HG02759 (cell line): Measurements from ENCODE around the gene TSKU.
"Not testable (repeated sequence)": the region's sequence is repeated elsewhere in the genome, so short reads cannot be mapped to it uniquely, and the experiment has no call there.

ENCODE experiments used
- ATAC-seq: cut with Tn5 transposase; IDR thresholded peaks from one replicate; pipeline ENCODE4 v1.9.1; 2021; ENCODE audit warnings: mild to moderate bottlenecking, moderate library complexity; ENCODE audit not compliant: unreplicated experiment

TSKU gene

DNA sequence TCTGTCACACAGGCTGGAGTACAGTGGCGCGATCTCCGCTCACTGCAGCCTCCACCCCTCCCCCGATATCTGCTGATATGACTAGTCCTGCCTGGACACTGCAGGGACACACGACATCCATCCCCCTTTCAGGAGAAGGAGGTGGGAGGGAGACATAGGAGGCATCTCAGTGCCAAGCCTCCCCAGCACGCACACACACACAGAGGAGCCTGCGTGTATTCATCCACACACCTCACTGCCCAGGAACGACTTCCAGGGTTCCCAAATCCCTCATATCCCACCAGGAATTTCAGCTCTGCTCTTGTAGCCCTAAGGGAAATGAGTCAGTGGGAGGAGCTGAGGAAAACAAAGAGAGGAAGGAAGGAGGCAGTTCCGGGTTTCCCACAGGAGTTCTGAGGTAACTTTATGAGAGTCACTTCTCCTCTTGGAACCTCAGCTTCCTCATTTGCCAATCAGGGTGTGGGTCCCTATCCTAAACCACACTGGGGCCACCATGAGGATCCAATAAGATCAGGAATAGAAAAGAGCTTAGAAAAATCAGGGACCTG is 40.4 kb downstream of the TSKU start:
- ATAC-seq, result no peak

DNA sequence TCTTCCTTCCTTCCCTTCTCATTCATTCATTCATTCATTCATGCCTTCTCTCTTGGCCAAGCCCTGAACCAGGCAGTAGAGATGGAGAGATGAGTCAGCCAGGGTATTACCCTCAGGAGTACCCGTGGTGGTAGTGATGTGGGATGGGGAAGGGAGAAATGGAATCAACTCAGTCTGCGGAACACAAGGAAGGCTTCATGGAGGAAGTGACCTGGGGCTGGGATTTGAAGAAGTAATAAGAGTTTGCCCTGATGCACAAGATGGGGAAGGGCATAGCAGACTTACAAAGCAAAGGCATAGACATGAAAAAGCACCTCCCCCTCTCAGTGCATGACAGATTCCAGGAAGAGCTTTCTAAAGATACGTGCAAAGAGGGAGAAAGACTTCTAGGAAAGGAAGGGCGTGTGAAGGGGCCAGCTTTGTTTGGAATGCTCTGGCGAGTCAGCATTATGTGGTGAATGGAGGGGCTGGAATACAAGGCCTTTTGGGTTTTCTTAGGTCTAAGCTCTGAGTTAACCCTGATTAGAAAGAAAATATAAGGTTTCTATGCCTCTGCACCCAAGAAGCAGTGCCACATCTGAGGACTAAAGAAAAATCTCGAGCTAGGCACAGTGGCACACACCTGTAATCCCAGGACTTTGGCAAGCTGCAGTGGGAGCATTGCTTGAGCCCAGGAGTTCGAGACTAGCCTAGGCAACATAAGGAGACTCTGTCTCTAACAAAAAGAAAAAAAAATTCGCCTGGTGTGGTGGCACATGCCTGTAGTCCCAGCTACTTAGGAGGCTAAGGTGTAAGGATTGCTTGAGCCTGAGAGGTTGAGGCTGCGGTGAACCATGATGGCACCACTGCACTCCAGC is 41.2 kb downstream of the TSKU start:
- ATAC-seq, result no peak

DNA sequence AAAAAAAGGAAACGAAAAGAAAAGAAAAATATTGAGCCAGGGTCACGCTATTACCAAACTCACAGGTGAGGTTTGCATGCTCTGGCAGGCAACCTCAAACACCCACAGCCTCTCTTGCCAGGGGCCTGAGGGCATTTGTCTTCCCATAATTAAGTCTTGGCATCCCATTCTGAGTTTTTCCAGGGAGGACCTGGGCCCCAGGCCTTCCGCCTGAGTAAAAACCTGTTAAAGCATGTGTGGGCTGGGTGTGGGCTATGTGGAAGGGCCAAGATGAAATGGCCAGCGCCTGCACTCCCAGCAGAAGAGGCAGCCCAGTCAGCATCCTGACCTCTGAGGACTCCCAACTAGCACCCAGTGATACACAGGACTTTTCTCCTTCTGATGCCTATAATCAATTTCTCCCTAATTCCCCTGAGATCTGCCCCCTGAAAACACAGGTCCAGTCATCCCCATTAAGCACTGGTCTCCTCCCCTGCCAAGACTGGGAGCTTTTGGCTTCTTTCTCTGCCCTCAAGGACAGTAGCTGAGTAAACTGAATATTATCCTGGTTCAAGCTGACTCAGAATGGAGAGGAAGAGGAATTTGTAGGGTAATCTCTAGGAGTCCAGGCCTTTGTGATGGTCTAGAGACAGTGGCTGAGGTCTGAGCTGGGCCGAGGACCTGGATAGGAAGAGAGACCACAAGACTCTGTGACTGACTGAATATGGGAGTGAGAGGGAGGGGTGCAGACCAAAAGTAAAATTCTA is 42.0 kb downstream of the TSKU start:
- no peak for ATAC-seq

DNA sequence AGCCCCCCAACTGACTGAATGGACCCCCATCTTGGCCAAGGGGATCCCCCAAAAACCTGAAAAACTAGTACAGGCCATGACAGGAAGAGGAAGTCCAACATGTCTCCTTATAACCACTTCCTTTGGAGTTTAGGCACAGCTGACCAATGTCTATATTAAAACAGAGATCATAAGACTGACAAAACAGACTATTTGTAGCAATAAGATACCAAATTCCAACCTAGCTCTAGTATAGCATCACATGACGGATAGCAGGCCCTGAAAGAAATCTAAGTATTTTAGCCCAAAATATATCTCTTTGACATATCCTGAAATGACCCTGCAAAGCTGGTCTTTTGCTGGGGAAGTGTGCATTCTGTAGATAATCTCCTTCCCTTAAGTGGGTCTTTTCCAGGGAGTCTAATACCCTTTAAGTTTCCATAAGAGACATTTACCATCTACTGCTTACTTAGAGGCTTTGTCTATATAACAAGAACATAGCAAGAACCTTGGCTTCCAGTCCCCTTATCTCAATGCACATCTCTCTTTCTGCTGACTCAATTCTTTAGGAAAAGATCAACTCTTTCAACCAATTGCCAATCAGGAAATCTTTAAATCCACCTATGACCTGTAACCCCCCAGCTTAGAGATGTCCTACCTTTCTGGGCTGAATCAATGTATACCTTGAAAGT is 42.7 kb downstream of the TSKU start:
- ATAC-seq, result no peak

DNA sequence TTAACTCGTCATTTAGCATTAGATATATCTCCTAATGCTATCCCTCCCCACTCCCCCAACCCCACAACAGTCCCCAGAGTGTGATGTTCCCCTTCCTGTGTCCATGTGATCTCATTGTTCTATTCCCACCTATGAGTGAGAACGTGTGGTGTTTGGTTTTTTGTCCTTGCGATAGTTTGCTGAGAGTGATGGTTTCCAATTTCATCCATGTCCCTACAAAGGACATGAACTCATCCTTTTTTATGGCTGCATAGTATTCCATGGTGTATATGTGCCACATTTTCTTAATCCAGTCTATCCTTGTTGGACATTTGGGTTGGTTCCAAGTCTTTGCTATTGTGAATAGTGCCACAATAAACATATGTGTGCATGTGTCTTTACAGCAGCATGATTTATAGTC is 43.4 kb downstream of the TSKU start:
- ATAC-seq, result not testable (repeated sequence)

DNA sequence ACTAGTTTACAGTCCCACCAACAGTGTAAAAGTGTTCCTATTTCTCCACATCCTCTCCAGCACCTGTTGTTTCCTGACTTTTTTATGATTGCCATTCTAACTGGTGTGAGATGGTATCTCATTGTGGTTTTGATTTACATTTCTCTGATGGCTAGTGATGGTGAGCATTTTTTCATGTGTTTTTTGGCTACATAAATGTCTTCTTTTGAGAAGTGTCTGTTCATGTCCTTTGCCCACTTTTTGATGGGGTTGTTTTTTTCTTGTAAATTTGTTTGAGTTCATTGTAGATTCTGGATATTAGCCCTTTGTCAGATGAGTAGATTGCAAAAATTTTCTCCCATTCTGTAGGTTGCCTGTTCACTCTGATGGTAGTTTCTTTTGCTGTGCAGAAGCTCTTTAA is 43.8 kb downstream of the TSKU start:
- ATAC-seq, result not testable (repeated sequence)

DNA sequence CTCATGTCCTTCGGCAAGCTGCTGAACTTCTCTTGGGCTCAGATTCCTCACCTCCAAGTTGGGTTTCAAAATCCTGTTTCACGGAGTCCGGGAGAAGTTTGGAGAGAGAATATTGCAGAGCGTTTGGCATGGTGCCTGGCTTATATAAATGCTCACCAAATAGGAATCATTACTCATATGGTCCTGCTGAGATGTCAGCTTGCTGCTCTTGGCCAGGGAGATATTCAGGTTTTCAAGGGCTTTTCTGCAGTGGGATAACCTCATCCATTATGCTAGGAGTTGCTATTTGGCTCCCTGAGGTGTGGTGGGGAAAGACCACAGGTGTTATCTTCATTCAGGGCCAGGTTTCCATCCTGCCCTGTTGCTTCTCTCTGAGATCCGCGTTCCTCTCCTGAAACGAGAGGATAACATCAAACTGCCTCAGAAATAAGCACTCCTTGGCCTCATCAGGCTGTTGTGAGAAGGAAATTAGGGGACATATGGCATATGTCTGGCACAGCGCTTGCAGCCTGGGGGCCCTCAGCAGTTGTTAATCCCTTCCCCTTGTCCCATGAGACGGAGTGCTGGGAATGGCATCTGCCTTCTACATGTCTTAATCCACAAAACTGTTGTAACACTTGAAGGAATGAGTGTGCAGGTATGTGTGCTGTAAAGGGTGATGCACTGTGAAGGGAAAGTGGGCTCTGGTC is 47.6 kb downstream of the TSKU start:
- ATAC-seq, result no peak

DNA sequence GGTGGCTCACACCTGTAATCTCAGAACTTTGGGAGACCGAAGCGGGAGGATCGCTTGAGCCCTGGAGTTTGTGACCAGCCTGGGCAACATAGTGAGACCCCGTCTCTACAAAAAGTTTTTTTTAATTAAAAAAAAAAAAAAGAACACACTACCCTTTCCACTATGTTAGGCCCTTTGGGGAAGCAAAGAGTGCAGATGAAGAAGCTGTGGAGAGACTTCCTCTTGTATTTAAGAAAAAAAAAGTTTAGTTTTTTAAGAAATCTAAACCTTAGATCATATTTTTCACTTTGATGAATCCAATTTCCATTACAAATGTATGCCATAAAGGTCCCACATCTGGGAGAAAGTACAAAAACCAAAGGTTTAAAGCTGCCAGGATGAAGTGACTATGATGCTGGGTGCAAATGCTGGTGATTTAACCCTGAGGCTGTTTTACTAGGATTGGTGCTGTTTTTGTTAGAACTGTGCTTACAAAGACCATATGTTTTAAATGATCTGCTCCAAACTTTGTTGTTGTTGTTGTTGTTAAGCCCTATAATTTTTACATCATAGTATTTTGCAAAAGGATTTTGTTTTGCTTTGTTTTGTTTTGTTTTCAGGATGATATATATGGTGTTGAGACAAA is 48.6 kb downstream of the TSKU start:
- ATAC-seq, result no peak

DNA sequence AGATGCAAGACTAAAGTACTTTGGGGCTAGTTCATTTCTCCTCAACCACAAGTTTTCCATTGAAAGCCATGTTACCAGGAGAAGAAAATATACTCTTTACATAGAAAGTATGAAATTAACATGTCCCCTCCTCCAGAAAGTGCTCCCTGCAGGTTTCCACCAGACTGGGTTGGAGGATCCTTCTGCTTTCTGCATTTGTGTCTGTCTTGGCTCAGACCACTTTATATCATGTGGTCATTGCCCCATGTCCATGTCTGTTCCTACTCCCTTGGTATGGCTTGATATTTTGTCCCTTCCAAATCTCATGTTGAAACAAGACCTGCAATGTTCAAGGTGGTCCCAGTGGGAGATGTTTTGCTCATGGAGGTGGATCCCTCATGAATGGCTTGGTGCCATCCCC is 49.2 kb downstream of the TSKU start:
- no peak for ATAC-seq

DNA sequence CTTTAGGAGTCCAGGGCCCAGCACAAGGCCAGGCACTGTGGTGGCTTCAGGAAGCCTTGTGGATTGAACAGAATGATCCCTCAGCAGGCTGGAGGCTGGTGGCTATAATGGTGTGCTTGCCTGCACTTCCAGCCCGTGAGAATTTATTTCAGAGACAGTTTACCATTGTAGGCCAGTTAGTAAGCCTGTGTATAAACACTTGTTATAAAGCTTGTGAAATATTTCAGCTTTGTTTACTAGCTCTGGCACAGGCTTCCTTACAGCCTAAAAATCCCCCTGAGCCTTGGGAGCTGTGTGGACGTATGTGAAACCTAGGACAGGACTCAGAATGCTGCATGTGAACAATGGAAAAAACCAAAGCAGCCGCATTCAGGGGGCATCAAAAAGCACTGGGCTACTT is 51.0 kb downstream of the TSKU start:
- no peak for ATAC-seq

DNA sequence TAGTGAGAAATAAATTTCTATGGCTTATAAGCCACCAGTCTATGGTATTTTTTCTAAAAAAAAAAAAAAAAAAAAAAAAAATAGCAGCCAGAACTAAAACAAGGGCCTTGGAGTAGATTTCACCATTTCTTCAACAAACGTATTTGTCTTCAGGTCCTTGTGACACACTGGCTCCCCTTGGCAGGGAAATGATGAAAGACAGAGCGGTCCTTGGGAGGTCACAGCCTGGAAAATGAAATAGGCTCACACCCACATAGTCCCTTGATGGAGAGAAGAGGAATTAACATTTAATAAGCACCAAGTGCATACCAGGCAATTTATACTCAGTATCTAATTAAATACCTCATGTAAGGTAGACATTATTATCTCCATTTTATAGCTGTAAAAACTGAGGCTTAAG is 51.9 kb downstream of the TSKU start:
- no peak for ATAC-seq

DNA sequence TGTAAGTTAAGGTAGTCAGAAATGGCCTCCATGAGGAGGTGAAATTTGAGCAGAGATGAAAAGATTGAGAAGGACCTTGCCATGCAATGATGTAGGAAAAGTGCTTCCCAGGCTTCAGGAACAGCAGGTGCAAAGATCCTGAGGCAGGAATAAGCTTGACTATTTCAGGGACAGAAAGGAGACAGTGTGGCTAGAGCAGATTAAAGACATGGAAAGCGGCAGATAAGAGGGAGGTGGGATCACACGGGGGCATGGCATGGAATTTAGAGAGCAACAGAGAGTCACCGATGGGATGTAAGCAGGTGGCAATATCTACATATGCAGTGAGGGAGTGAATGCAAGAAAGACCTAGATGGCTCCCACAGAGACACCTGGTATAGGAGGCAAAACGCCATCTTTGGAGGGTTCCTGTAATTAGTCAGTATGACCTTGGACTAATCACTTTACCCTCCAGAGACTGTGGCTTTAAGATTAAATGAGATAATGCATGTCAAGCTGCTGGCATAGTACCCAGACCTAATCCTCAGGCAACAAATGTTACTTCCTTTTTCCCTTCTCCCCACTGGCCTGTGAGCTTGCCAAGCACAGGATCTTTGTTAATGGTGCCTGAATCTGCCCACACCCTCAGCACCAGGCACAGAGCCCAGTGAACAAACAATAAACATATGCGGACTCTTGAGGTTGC is 52.9 kb downstream of the TSKU start:
- ATAC-seq, result no peak

DNA sequence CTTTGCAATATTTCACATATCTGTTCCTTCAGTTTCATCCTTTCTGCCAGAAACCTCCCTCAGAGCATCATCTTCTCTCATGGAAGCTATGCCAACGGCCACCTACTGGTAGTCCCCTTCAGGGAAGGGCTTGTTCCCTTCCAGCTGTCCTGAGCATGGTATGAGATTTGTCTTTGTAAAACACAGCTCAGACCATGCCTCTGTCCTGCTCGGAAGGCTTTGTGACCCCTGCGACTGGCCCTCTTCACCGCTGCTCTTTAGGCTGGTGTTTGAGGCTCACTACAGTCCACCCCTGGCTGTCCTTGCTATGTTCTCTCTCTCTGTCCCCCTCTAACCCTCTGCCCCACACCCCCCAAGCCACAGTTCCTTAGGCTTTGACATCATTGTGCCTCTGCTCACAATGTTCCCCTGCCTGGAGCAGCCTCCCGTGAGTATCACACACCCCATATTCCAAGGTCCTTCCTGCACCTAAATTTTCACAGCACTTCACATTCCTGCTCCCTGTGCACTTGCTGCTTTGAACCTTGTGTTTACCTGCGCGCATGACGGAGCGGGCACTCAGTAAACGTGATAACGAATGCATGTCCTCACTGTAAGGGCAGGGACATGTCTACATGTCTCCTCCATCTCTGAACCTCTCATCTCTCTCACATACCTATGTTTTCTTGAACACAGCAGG is 53.6 kb downstream of the TSKU start:
- ATAC-seq, result no peak

DNA sequence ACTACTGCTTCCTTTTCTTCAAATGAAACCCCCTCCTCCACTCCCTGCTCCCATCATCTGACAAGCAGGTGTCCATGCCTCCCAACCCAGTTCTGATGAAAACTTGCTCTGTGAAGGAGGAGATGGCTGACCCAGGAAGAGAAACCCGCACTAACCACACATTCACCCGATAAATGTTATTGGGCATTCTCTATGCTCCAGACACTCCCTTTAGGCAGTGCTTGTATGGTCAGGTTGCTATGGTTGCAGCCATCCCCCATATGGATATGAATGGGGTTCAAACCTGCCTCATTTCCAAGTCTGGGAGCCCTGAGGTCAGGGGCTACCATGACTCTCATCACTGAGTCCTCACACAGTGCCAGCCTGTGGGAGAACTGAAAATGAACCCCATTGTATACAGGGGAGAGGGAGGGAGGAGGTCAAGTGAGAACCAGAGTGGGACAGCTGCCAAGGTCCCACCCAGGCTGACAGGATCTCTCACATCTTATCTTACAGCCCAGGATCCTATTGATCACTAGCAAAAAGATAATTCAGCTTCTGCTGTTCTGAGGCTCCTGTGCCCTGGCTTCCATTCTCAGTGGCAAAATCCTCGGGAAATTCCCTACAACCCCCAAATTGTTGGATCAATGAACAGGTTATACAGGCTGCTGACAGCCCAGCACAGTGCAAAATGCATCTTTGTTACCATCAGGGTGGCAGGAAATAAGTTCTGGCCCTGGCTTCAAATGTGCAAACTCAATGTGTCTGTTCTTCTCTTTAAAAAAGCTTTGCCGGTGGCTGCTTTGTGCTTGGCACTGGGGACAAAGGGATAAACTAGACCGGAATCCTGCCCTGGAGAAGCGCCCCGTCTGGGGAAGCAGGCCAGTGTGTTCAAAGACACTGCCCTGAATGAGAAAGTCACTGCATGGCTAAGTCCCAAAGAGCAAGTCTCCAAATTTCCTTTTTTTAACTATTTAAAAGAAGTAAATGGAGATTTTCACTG is 54.8 kb downstream of the TSKU start:
- no peak for ATAC-seq

DNA sequence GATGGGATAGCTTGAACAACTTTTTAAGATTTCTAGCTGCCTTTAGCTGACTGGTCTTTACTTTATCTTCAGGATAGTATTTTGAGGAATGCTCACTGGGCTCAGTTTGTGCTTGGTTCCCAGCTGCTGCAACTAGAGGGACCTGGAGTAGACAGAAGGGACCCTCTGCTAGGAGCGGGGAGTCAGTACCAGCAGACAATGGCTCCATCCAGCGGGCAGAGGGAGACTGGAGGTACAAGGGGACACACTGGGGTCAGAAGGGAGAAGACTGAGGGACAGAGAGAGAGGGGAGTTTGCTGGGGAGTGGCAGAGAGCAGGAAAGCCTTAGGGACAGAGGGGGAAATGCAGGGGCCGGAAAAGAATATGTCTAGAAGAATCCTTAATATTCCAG is 55.5 kb downstream of the TSKU start:
- no peak for ATAC-seq

DNA sequence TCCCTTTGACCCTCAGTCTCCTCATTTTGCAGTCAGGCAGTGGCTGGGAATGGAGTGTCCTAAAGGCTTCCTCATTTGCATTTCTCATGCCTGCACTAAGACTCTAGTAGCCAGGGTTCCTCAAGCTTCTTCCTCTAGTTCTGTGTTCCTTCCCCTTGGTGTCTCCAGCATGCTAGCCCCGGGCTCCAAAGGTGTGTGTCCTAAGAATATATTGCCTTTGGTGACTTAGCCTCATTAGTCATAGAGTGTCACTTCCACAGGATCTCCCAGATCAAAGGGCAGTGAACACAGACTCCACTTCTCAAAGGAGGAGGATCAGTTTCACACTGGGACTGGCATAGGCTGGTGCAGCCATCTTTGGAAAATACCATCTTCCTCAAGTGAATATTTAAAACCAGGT is 56.2 kb downstream of the TSKU start:
- no peak for ATAC-seq

DNA sequence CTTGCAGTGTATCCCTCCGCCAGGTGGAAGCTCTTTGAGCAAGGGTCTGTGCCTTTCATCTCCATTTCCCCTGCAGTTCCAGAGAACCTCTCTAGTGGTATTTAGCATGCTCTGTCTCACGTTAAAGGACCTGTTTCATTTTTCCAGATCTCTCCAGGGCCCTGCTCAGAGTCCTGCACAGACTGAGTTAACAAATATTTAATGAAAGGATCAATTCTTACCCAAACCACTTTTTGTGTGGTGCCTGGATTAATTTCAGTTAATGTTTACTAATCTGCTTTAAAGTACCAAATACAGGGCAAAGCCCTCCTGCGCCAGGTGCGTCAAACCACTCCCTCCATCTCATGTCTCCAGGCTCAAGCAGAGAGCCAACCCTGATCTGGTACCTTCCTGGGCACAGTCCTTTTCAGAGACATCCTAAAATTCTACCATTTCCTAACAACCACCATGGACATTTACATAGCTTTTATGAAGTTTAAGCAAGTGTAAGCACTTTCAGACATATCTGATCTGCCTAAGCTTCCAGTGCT is 58.8 kb downstream of the TSKU start:
- ATAC-seq, result no peak

DNA sequence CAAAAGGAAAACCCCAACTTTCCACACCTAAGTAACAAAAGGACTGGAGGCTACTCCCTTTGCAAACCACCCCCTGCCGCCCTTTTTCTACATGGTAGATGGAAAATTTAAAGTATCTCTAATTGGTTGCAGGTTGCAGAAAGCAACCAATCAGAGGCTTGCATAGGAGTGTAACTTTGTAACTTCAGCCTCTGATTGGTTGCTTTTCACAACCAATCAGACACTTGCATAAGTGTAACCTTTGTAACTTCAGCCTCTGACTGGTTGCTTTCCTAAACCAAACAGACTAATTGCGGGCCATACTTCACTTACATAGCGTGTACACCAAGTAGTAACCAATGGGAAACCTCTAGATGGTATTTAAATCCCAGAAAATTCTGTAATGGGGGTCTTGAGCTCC is 60.8 kb downstream of the TSKU start:
- no peak for ATAC-seq
